Endometrial microvascular endothelial cells (primary cell): Measurements from ENCODE around the gene SLC6A16. TPM values are rescaled to one million over a fixed set of nuclear protein-coding genes. Genes with fewer than 3 reads are reported as not detected.

Source experiments
- in situ Hi-C: cut with HindIII; loops from 2 replicates; pipeline ENCODE4 v1.10.0; 2017; ENCODE audit warnings: low sequenced_read_pairs, low pct_unique_long_range_greater_than_20kb; ENCODE audit errors: inconsistent ontology term
- total RNA-seq: library from RNA; depleted of rRNA; stranded (reverse); fragments of >200 nt; gene quantifications from one replicate; pipeline ENCODE4 v1.2.3, GENCODE V29; 2015; ENCODE audit errors: inconsistent ontology term

The SLC6A16 gene
- total RNA-seq, 1 donor from 2014 or later, result not detected

DNA sequence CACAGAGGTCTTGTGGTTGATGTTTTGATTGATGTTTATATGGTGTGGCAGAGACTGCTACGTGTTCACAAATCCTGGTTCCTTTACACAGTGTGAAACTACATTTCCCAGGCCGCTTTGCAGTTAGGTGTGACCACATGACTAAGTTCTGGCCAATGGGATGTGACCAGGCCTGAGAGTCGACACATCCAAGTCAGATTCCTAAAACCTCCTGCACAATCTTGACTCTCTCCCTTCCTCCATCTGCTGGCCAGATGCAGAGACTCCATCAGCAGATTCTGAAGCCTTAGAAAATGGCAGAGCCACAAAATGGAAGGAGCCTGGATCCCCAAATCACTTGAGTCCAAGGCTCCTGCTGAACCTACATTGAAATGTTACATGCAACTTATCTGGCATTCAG is 22.8 kb upstream of the SLC6A16 start:
- in situ Hi-C loops, result no loop called here

DNA sequence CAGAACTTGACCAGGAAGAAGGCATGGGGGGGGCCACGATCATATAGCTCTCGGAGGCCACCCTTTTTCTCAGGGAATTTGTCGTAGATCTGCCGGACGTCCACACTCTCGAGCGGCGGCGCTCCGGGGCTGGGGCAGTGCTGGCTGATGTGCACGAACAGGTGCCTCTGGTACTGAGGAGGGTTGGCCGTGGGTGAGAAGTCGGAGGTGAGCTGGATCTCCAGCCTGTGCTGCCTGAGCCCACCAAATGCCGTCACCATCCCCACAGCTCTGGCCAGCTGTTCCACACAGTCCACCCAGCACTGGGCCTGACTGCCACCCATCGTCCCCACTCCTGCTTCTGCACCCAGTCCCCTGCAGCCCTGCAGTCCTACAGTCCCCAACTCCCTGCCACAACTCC is 22.2 kb upstream of the SLC6A16 start:
- in situ Hi-C loops, result no loop called here

DNA sequence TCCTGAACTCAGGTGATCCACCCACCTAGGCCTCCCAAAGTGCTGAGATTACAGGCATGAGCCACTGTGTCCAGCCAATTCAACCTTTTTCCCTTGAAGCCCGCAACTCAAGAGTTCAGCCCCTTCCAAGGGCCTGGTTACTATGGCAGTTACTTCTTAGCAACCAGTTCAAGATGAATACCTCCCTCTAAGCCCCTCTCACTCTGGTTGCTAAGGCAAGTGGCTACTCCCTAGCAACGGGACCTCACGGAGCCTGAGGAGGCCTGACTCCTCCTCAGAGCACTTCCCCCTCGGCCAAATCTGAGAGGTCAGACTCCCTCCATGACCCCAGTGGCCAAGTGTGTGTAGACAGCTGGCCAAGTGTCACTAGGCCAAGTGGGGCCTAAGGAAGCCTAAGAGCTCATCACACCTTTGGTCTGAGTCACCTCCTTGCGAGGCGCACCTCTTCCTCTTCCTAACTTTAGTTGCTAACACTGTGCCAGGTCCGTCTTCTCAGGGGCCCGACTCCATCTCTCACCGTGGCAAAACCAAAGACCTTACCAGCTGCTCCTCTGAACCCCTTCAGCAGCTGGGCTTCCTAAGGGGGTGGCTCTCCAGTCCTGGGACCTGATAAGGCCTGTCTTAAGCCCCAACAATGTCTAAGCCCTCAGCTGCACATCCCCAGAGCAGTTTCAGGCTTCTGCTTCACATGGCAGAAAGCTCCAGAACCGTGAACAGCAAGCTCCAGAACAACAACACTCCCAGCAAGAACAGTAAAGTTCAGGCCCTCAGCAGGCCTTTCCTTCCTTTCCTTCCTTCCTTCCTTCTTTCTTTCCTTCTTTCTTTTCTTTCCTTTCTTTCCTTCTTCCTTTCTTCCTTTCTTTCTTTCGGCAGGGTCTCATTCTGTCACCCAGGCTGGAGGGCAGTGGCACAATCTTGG is 19.8 kb upstream of the SLC6A16 start:
- in situ Hi-C loops, result no loop called here

DNA sequence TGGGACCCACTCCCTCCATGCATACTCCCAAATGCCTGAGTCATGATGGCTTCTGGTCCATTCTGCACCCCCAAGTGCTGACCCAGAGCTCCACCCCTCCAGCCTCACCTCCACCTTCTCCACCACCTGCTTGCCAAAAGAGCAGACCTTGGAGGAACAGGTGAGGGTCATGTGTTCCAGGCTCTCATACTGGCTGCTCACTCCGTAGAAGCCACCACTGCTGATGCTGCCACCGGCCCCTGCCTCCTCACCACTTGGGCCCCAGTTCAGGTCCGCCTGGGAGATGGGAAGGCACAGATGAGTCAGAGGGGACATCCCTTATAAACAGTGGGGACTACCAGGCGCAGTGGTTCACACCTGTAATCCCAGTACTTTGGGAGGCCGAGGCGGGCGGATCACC is 18.1 kb upstream of the SLC6A16 start:
- in situ Hi-C loops, result no loop called here

- in situ Hi-C loops, result no loop called here
Observed at GRCh38 chr19:49342291-49342721, 17.3 kb upstream of the SLC6A16 start.

- in situ Hi-C loops, result no loop called here
Observed at GRCh38 chr19:49340865-49341718, 16.1 kb upstream of the SLC6A16 start.

- in situ Hi-C loops, result no loop called here
Observed at GRCh38 chr19:49340069-49340864, 15.3 kb upstream of the SLC6A16 start.

DNA sequence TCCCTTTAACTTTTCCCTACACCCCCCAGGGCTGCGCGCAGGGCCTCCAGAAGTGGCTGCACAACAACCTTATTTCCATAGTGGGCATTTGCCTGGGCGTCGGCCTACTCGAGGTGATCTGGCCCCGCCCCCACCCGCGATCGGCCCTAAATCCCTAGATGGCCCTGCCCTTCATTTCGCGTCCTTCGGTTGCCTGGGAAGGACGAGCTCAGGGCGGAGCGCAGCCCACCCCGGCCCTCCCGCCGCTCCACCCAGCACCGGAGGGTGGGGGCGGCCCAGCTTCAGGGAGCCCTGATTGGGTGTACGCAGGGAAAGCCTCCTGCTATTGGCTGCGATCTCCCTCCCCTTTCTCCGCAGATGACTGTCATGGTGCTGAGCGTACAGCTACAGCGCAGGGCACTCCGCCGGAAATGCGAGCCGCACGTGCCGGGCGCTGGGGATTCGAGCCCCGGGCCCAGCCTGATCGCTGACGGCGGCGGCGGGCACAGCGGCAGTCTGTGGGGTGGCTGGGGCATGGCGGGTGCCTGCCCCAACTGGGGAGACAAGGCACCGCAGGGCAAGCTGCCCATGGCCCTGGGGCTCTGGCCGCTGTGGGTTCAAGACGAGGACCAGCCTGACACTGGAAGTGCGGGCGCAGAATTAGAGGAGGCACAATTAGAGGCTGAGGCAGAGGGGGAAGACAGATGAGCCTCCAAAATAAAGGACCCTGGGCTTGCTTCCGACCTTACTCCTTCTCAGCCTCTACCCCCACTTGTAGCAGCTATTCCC is 14.5 kb upstream of the SLC6A16 start:
- in situ Hi-C loops, result no loop called here

- in situ Hi-C loops, result no loop called here
Observed at GRCh38 chr19:49338691-49339300, 13.8 kb upstream of the SLC6A16 start.

DNA sequence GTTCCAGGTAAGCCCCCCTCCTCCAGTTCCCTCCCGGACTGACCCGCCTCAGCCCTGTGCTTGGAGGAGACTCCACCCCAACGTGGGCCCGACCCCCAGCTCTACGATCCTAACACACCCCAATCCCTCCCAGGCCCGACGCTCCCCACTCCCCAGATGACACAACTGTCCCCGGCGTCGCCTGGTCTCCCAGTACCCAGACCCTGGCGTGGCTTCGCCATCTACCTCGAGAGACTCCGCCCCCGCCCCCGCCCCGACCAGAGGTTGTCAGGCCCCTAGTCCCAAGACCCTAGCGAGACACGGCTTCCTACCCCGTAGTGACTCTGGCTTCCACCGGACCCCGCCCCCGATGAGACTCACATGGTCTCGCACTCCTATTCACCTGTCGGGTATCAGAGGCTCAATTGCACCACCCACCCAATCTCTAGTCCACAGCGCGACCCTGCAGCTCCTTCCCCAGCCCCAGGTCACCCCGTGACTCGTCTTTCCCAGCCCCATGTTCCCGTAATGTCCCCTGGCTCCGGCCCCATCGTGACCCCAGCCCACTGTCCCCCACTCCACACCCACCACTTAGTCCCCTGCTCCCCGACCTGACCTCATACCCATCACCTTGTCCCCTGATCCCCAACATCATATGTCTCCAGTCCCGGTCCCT is 13.2 kb upstream of the SLC6A16 start:
- in situ Hi-C loops, result no loop called here

- in situ Hi-C loops, result no loop called here
Observed at GRCh38 chr19:49337267-49338022, 12.5 kb upstream of the SLC6A16 start.

GRCh38 chr19:49336482-49337266 is 11.7 kb upstream of the SLC6A16 start:
- in situ Hi-C loops, result no loop called here

GRCh38 chr19:49335784-49336481 is 10.9 kb upstream of the SLC6A16 start:
- in situ Hi-C loops, result no loop called here

GRCh38 chr19:49335071-49335783 is 10.2 kb upstream of the SLC6A16 start, which contains the start of gene CD37:
CD37 (plus strand) TSS chr19:49335406; CDS start chr19:49335541, 135 bp downstream.
- in situ Hi-C loops, result no loop called here

GRCh38 chr19:49333811-49334288 is 8.9 kb upstream of the SLC6A16 start:
- in situ Hi-C loops, result no loop called here
